K562 (cell line): ENCODE data around the gene RAD50. TPM values are rescaled to one million over a fixed set of nuclear protein-coding genes. Genes with fewer than 3 reads are reported as not detected.

Source experiments
- ATAC-seq: fragments of 200-7000 bp; cut with Tn5 transposase; 3 replicates; pipeline ENCODE4 v1.9.1; 2020; ENCODE audit warnings: moderate library complexity
- BruUV-seq: library from RNA; stranded (reverse); fragments of 400-500 nt; replicated peaks from 2 replicates; lab custom pipeline; 2021; lab: Mats Ljungman, UMichigan
- CTCF ChIA-PET: fragments of 300-600 bp; formaldehyde crosslinking; extraction: SDS; loops from one replicate; lab custom pipeline; 2021; ENCODE audit warnings: low intra/inter-chr PET ratio; lab: Yijun Ruan, JAX
- POLR2A ChIA-PET: fragments of 300-600, 350-650 bp; sonication (Branson Sonifier 250); formaldehyde crosslinking; extraction: SDS; loops from one replicate; lab custom pipeline; 2021; ENCODE audit warnings: antibody characterized with exemption, inconsistent platforms; lab: Yijun Ruan, JAX
- DNase-seq, 4 experiments: peaks; one replicate each; pipeline versions ENCODE4 v3.0.0 to v3.0.0-alpha.2; 2011 to 2018; ENCODE audit warnings: low spot score in 3 of 4, mixed read lengths in 3 of 4; ENCODE audit errors: extremely low read depth in 1 of 4
- FAIRE-seq: peaks from 2 replicates; lab custom pipeline; 2011; peaks lifted over from hg19 to GRCh38; lab: Jason Lieb, UNC
- H2AFZ ChIP-seq: 2 replicates; pipeline ENCODE4 v1.6.0; 2011; ENCODE audit warnings: low read depth, low read length, control low read depth, inconsistent platforms
- H3K27ac ChIP-seq: fragments of 200-600 bp; 3 replicates; pipeline ENCODE4 v1.8.0; 2011; ENCODE audit warnings: low read depth, mild to moderate bottlenecking, control low read depth, inconsistent platforms, low read length, moderate library complexity, mixed read lengths; ENCODE audit errors: extremely low read depth
- H3K27me3 ChIP-seq, 2 experiments: fragments of 300-600 bp in 1 of 2; 2 replicates in 1 of 2; 3 replicates in 1 of 2; pipeline versions ENCODE4 v1.6.0 to v1.8.0; 2011; ENCODE audit warnings: inconsistent platforms in 2 of 2, low read length in 2 of 2, mild to moderate bottlenecking in 1 of 2, mixed read lengths in 1 of 2, moderate library complexity in 1 of 2; ENCODE audit not compliant: control insufficient read depth in 2 of 2, insufficient read depth in 2 of 2
- H3K36me3 ChIP-seq: fragments of 300-600 bp; 3 replicates; pipeline ENCODE4 v1.8.0; 2011; ENCODE audit warnings: mild to moderate bottlenecking, low read length, inconsistent platforms; ENCODE audit not compliant: control insufficient read depth, insufficient read depth
- H3K4me1 ChIP-seq, 2 experiments: fragments of 200-600 bp in 1 of 2; replicated peaks in 1 of 2; 2 replicates in 1 of 2; 3 replicates in 1 of 2; pipeline versions ENCODE4 v1.5.1 to v1.8.0; 2011; ENCODE audit warnings: inconsistent platforms in 2 of 2, low read length in 2 of 2, mild to moderate bottlenecking in 1 of 2, mixed read lengths in 1 of 2, moderate library complexity in 1 of 2; ENCODE audit not compliant: control insufficient read depth in 2 of 2, insufficient read depth in 2 of 2
- H3K4me2 ChIP-seq: 2 replicates; pipeline ENCODE4 v1.6.1; 2011; ENCODE audit warnings: low read length, control low read depth, inconsistent platforms, mixed read lengths; ENCODE audit not compliant: insufficient read depth
- H3K4me3 ChIP-seq: fragments of 200-600 bp; sonication (generic), shearing (Covaris generic); 2 replicates; pipeline ENCODE4 v1.5.1; 2016; ENCODE audit warnings: control low read depth, inconsistent platforms
- H3K79me2 ChIP-seq: fragments of 200-600 bp; 3 replicates; pipeline ENCODE4 v1.8.0; 2011; ENCODE audit warnings: low read length, inconsistent platforms; ENCODE audit not compliant: control insufficient read depth, insufficient read depth
- H3K9ac ChIP-seq, 2 experiments: 2 replicates each; pipeline versions ENCODE4 v1.6.0 to v1.6.1; 2011; ENCODE audit warnings: low read depth in 2 of 2, low read length in 2 of 2, control low read depth in 1 of 2, inconsistent platforms in 1 of 2, mild to moderate bottlenecking in 1 of 2, mixed read lengths in 1 of 2; ENCODE audit not compliant: insufficient read depth in 1 of 2
- H3K9me1 ChIP-seq: one replicate; pipeline ENCODE4 v1.6.0; 2011; ENCODE audit warnings: inconsistent platforms, mild to moderate bottlenecking, low read length, moderate library complexity; ENCODE audit not compliant: control insufficient read depth, insufficient read depth
- H3K9me3 ChIP-seq: replicated peaks from 2 replicates; pipeline ENCODE4 v1.5.1; 2011; ENCODE audit warnings: low read depth, low read length, inconsistent platforms; ENCODE audit not compliant: control insufficient read depth, insufficient read depth
- H4K20me1 ChIP-seq: replicated peaks from 2 replicates; pipeline ENCODE4 v1.6.1; 2011; ENCODE audit warnings: low read length, inconsistent platforms, mixed read lengths; ENCODE audit not compliant: control insufficient read depth, insufficient read depth
- KDM5B ChIP-seq: fragments of 200-600 bp; sonication (generic); IDR thresholded peaks from 2 replicates; pipeline ENCODE4 v1.6.1; 2012; ENCODE audit warnings: low read depth, mild to moderate bottlenecking, moderate library complexity, low read length, control low read depth, inconsistent platforms; ENCODE audit not compliant: insufficient replicate concordance
- WGBS: fragments of 100-300 bp; shearing (Covaris generic); methylation state at CpG from one replicate; pipeline ENCODE4 v1.1.6; 2016; ENCODE audit warnings: low coverage, mixed read lengths; ENCODE audit not compliant: insufficient coverage; ENCODE audit errors: missing lambda C conversion rate; 5-methylcytosine and 5-hydroxymethylcytosine counted together
- in situ Hi-C: fragments of 300-500 bp; cut with MboI; formaldehyde crosslinking; loops from 4 replicates; pipeline ENCODE4 v1.15.0; 2018; ENCODE audit warnings: inconsistent platforms, mixed read lengths
- intact Hi-C: fragments of 100-400 bp; cut with micrococcal nuclease; formaldehyde crosslinking; loops from 2 replicates; pipeline ENCODE4 v1.14.2; 2022
- polyA plus RNA-seq, 8 experiments: library from polyadenylated mRNA; depleted of rRNA in 4 of 8; stranded (reverse) in 5 of 8; unstranded in 3 of 8; fragments of >200 nt; fragmentation: Nextera tagmentation in 2 of 8; fragmentation: Illumina TruSeq in 1 of 8; extraction: Ambion mirVana in 2 of 8; extraction: Trizol in 1 of 8; gene quantifications; 2 replicates each; pipeline versions ENCODE4 v1.2.1 to v1.2.3, GENCODE V29; 2011 to 2014; ENCODE audit warnings: inconsistent platforms in 1 of 8, missing spikeins in 1 of 8
- total RNA-seq, 7 experiments: library from RNA; depleted of rRNA in 6 of 7; stranded (reverse); fragments of >200 nt in 6 of 7; fragmentation: Illumina TruSeq in 2 of 7; extraction: Trizol in 2 of 7; gene quantifications; 2 replicates each; pipeline versions ENCODE4 v1.2.1 to v1.2.3, GENCODE V29; 2011 to 2021; ENCODE audit warnings: low replicate concordance in 1 of 7
- TF ChIP-seq, protein P1 (sequence below): fragments of 250-450 bp; sonication (Bioruptor Pico); IDR thresholded peaks from 2 replicates; pipeline ENCODE4 v1.5.0; 2022; ENCODE audit warnings: mild to moderate bottlenecking
- TF ChIP-seq, protein P2 (sequence below): conservative IDR thresholded peaks from 2 replicates; pipeline ENCODE4 v1.6.1; 2011; ENCODE audit warnings: low read depth, mild to moderate bottlenecking, low read length; ENCODE audit not compliant: control insufficient read depth
- TF ChIP-seq, protein P3 (sequence below): sonication (generic); formaldehyde crosslinking; IDR thresholded peaks from 2 replicates; pipeline ENCODE4 v1.8.1; 2023; ENCODE audit warnings: mild to moderate bottlenecking, missing genetic modification reagents

Gene RAD50
- total and polyA plus RNA-seq, 9 of the 15 experiments (the other 6 are each of a cell fraction or from before 2014, with no cell fraction given), result 15.3 to 74.2 (median 44.1) TPM

DNA sequence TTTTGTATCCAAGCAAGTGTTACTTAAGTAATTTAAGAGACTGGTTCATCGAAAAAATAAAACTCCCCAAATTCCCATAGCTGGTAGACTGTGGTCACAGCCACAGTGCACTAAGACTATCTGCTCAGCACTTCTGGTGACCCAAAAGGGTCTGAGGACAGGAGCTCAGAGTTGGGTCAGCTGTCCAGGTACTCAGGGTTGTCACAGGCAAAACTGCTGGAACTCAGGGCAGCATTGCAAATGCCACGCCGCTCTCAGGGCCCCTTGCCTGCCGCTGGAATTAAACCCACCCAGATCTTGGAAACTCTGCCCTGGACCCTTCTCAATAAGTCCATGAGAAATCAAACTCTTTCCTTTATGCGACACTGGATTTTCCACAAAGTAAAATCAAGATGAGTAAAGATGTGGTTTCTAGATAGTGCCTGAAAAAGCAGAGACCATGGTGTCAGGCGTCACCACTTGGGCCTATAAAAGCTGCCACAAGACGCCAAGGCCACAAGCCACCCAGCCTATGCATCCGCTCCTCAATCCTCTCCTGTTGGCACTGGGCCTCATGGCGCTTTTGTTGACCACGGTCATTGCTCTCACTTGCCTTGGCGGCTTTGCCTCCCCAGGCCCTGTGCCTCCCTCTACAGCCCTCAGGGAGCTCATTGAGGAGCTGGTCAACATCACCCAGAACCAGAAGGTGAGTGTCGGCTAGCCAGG, 101.1 kb downstream of the RAD50 start, which contains the start of gene IL13:
Gene IL13 (plus strand): TSS at position 498 of the 705 bp plus-strand sequence. CDS start 14 bp downstream, at position 512.
- CTCF ChIA-PET, result no interaction called here
- no peak for ATAC-seq
- no peaks in the 10 kb centered on the region for H3K9me3 ChIP-seq
- in situ Hi-C loops, result no loop called here
- H3K27ac ChIP-seq, result no peak within 1 kb of the TSS; the same call in 2 of the 3 replicates
- H3K9ac ChIP-seq, result peak within 1 kb of the TSS in 1 of 2 experiments; percentile 5; a peak in 2 of 4 replicates
- H3K4me2 ChIP-seq, result no peak within 1 kb of the TSS
- TF ChIP-seq, protein P1, sequence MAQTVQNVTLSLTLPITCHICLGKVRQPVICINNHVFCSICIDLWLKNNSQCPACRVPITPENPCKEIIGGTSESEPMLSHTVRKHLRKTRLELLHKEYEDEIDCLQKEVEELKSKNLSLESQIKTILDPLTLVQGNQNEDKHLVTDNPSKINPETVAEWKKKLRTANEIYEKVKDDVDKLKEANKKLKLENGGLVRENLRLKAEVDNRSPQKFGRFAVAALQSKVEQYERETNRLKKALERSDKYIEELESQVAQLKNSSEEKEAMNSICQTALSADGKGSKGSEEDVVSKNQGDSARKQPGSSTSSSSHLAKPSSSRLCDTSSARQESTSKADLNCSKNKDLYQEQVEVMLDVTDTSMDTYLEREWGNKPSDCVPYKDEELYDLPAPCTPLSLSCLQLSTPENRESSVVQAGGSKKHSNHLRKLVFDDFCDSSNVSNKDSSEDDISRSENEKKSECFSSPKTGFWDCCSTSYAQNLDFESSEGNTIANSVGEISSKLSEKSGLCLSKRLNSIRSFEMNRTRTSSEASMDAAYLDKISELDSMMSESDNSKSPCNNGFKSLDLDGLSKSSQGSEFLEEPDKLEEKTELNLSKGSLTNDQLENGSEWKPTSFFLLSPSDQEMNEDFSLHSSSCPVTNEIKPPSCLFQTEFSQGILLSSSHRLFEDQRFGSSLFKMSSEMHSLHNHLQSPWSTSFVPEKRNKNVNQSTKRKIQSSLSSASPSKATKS (CRISPR knock-in tag), result no peak
- TF ChIP-seq, protein P2, sequence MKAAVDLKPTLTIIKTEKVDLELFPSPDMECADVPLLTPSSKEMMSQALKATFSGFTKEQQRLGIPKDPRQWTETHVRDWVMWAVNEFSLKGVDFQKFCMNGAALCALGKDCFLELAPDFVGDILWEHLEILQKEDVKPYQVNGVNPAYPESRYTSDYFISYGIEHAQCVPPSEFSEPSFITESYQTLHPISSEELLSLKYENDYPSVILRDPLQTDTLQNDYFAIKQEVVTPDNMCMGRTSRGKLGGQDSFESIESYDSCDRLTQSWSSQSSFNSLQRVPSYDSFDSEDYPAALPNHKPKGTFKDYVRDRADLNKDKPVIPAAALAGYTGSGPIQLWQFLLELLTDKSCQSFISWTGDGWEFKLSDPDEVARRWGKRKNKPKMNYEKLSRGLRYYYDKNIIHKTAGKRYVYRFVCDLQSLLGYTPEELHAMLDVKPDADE, result no peak
- TF ChIP-seq KDM5B, result no peak
- TF ChIP-seq, protein P3, sequence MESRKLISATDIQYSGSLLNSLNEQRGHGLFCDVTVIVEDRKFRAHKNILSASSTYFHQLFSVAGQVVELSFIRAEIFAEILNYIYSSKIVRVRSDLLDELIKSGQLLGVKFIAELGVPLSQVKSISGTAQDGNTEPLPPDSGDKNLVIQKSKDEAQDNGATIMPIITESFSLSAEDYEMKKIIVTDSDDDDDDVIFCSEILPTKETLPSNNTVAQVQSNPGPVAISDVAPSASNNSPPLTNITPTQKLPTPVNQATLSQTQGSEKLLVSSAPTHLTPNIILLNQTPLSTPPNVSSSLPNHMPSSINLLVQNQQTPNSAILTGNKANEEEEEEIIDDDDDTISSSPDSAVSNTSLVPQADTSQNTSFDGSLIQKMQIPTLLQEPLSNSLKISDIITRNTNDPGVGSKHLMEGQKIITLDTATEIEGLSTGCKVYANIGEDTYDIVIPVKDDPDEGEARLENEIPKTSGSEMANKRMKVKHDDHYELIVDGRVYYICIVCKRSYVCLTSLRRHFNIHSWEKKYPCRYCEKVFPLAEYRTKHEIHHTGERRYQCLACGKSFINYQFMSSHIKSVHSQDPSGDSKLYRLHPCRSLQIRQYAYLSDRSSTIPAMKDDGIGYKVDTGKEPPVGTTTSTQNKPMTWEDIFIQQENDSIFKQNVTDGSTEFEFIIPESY (CRISPR knock-in tag), result 0 out of 2 replicates have a peak, but pooled peaks have one; percentile 23
- TF ChIP-seq, all 486 proteins: peak for 1
- no peak within 1 kb of the TSS for H3K4me3 ChIP-seq
- intact Hi-C loops, result no loop called here
- H2AFZ ChIP-seq, result 0 out of 2 replicates have a peak within 1 kb of the TSS, but pooled peaks have one; percentile 36
- no peaks in the 10 kb centered on the region for H3K27me3 ChIP-seq
- no peaks in the 10 kb centered on the region for H3K79me2 ChIP-seq
- FAIRE-seq (no peak), DNase-seq (no peak)
- POLR2A ChIA-PET, result interaction anchor here (0.7 to 2.4 kb wide), 5 partner anchors 10 to 201 kb away, joined by 3 to 7 read pairs (median 3); no protein-coding TSS in a partner anchor
- no TSS peak for BruUV-seq
- H3K4me1 ChIP-seq, result peaks cover 23 to 37% of the 10 kb centered on the region in 2 experiments
- H3K36me3 ChIP-seq, result no peaks in the 10 kb centered on the region
- H3K9me1 ChIP-seq, result no peaks in the 10 kb centered on the region
- H4K20me1 ChIP-seq, result no peaks in the 10 kb centered on the region
- WGBS, result 71% methylated on average over 12 of the region's 12 CpGs
